ENCODE results near the gene PVALB.

Gene PVALB

DNA sequence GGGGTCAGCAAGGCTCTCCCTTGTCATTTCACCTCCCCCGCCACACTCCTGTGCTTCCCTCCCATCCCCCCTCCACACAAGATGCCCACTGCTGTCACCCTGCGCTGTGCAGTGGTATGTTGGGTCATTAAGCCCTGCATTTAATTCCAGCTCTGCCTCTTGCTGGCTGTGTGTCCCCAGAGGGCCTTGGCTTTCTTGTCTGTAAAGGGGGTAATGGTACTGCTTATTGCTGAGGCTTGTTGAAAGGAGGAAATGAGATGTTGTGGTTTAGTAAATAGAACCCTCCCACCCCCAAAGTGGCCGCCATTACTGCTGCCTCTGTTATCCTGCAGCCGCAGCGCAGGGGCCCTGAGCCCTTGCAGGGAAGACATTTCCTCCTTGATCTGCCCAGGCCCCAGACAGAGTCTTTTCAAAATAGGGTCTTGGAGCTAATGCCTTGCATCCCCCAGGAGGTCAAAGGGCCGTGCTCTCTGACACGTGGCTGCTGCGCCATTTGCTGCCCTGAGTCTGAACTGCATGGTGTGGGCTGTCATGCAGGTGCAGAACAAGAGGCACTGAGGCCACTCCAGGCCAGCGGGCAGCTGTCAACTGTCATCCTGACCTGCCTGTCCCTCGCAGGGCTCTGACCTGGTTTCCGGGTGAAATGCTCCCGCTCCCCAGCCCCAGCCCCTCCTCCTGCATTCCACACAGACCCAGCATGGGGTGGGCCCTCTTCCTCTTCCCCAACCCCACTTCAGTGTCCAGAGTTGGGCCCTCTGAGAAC lies 18.7 kb downstream of the PVALB start:
- no peak overlapping the region for H3K9ac ChIP-seq (ENCODE audit: low read length in 5 of 5)
- H3K27ac ChIP-seq (ENCODE audit: low read depth, low read length) = no peak overlapping the region
- no peaks in the 10 kb centered on the region for H3K4me1 ChIP-seq (ENCODE audit: control insufficient read depth in 5 of 5, insufficient read depth in 5 of 5, low read length in 5 of 5)
- no peak overlapping the region for H3K4me3 ChIP-seq (ENCODE audit: low read depth in 1 of 5, low read length in 5 of 5)
- peaks cover 6 to 14% (median 14%) of the 10 kb centered on the region in 5 donors for H3K27me3 ChIP-seq (ENCODE audit: control insufficient read depth in 5 of 5, insufficient read depth in 4 of 5, low read length in 5 of 5)
- H3K36me3 ChIP-seq (ENCODE audit: control insufficient read depth in 5 of 5, insufficient read depth in 5 of 5, low read length in 5 of 5) = no peaks in the 10 kb centered on the region
- H3K9me3 ChIP-seq (ENCODE audit: control insufficient read depth in 5 of 5, low read length in 5 of 5) = no peaks in the 10 kb centered on the region

DNA sequence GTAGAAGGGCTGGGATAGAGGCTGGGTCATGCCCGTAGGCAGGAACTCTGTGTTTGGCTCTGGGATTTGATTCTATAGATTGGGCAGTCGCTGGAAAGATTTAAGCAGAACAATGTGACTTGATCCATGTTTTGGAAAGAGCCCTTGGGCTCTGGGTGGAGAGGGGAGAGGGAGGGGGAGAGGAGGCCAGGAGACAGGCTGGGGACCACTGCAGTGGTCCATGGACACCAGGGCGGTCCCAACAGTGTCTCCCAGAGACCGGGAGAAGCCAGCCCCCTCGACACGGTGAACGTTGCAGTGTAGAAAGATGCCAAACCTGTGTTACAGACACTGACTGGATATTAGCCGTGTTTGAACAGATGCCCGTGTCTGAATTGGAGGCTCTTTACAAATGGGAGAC lies 19.5 kb downstream of the PVALB start:
- Histone ChIP-seq H3K4me3 (ENCODE audit: low read depth in 1 of 5, low read length in 5 of 5) (no peak overlapping the region), H3K27ac (ENCODE audit: low read depth, low read length) (no peak overlapping the region), H3K9ac (ENCODE audit: low read length in 5 of 5) (no peak overlapping the region), H3K9me3 (ENCODE audit: control insufficient read depth in 5 of 5, low read length in 5 of 5) (no peaks in the 10 kb centered on the region), H3K4me1 (ENCODE audit: control insufficient read depth in 5 of 5, insufficient read depth in 5 of 5, low read length in 5 of 5) (no peaks in the 10 kb centered on the region), H3K36me3 (ENCODE audit: control insufficient read depth in 5 of 5, insufficient read depth in 5 of 5, low read length in 5 of 5) (no peaks in the 10 kb centered on the region), H3K27me3 (ENCODE audit: control insufficient read depth in 5 of 5, insufficient read depth in 4 of 5, low read length in 5 of 5) (peaks cover 6 to 14% (median 11%) of the 10 kb centered on the region in 5 donors)

GRCh38 chr22:36796552-36797175 lies 20.2 kb downstream of the PVALB start:
- Histone ChIP-seq H3K4me3 (ENCODE audit: low read depth in 1 of 5, low read length in 5 of 5) (no peak overlapping the region), H3K36me3 (ENCODE audit: control insufficient read depth in 5 of 5, insufficient read depth in 5 of 5, low read length in 5 of 5) (no peaks in the 10 kb centered on the region), H3K9me3 (ENCODE audit: control insufficient read depth in 5 of 5, low read length in 5 of 5) (no peaks in the 10 kb centered on the region), H3K27me3 (ENCODE audit: control insufficient read depth in 5 of 5, insufficient read depth in 4 of 5, low read length in 5 of 5) (peaks cover 6 to 14% (median 11%) of the 10 kb centered on the region in 5 donors), H3K4me1 (ENCODE audit: control insufficient read depth in 5 of 5, insufficient read depth in 5 of 5, low read length in 5 of 5) (no peaks in the 10 kb centered on the region), H3K9ac (ENCODE audit: low read length in 5 of 5) (no peak overlapping the region), H3K27ac (ENCODE audit: low read depth, low read length) (no peak overlapping the region)

DNA sequence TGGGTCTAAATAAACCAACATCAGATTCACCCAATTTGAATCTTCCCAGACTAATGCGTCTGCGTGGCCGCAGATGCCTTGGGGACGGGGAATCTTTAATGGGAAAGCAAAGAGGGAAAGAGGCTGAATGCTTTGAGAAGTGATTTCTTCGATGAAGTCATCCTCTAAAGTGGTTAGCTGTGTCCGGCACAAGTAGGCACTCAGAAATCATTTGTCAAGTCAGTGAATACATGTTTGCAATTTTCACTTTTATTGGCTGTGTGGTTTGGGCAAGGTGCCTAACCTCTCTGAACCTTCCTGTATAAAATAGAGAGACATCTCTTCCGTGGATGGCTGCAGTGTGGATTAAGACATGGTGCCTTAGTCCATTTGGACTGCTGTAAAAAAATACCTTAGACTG lies 21.2 kb downstream of the PVALB start:
- H3K4me3 ChIP-seq (ENCODE audit: low read depth in 1 of 5, low read length in 5 of 5) = no peak overlapping the region
- H3K9ac ChIP-seq (ENCODE audit: low read length in 5 of 5) = no peak overlapping the region
- H3K4me1 ChIP-seq (ENCODE audit: control insufficient read depth in 5 of 5, insufficient read depth in 5 of 5, low read length in 5 of 5) = no peaks in the 10 kb centered on the region
- no peaks in the 10 kb centered on the region for H3K9me3 ChIP-seq (ENCODE audit: control insufficient read depth in 5 of 5, low read length in 5 of 5)
- no peak overlapping the region for H3K27ac ChIP-seq (ENCODE audit: low read depth, low read length)
- no peaks in the 10 kb centered on the region for H3K36me3 ChIP-seq (ENCODE audit: control insufficient read depth in 5 of 5, insufficient read depth in 5 of 5, low read length in 5 of 5)
- H3K27me3 ChIP-seq (ENCODE audit: control insufficient read depth in 5 of 5, insufficient read depth in 4 of 5, low read length in 5 of 5) = peaks cover 8 to 21% (median 17%) of the 10 kb centered on the region in 5 donors

DNA sequence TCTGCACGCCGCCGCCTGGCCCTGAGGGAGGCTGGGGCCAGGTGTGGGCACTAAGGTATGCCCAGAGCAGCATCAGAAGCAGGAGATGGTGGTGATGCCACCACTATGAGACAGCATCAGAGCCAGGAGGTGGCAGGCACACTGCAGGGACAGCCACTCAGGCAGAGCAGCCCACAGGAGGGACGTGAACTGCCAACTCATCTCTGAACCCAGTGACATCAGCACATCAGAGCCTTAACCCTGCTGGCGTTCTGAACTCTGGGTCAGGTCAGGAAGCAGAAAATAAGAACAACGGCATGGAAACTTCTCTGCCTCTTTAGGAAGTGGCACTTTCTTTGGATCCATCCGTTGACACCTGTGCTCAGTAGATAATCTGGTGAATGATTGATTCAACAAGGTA lies 26.2 kb downstream of the PVALB start:
- Histone ChIP-seq H3K9me3 (ENCODE audit: control insufficient read depth in 5 of 5, low read length in 5 of 5) (no peaks in the 10 kb centered on the region), H3K27ac (ENCODE audit: low read depth, low read length) (no peak overlapping the region), H3K4me3 (ENCODE audit: low read depth in 1 of 5, low read length in 5 of 5) (no peak overlapping the region), H3K9ac (ENCODE audit: low read length in 5 of 5) (no peak overlapping the region), H3K36me3 (ENCODE audit: control insufficient read depth in 5 of 5, insufficient read depth in 5 of 5, low read length in 5 of 5) (no peaks in the 10 kb centered on the region), H3K27me3 (ENCODE audit: control insufficient read depth in 5 of 5, insufficient read depth in 4 of 5, low read length in 5 of 5) (peaks cover 18 to 33% (median 24%) of the 10 kb centered on the region in 5 donors), H3K4me1 (ENCODE audit: control insufficient read depth in 5 of 5, insufficient read depth in 5 of 5, low read length in 5 of 5) (no peaks in the 10 kb centered on the region)

DNA sequence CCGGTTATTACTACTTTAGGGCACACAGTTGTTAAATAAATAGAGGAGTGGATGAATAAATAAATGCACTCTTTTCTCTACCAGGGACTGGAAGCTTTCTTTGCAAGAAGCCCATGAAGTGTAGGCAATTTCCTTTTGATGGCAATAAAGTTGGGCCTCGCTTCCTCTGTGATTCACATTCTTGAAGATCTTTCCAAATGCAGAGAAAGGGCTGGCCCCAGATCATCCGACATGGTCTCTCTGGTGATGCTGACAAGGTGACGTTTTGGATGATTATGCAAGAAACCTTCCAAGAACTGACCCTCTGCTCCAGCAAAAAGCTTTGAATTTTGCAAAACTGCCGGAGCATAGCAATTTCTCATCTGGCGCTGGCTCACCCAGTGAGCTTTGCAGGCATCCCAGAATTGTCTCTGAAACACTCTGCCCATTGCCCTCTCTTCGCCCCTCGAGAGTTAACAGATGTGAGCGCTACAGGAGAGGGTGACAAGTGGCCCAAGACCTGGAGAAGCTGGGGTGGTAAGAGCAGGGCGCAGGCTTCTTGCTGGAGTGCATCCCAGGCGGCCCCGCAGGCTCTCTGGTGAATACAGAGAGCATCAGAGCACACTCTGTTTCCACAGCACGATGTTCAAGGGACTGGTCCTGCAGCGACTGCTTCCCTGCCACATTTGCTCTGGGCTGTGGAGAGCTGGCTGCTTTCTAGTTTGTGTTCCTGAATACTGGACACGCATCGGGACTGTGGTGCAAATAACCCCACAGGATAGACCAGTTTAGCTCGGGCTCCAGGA lies 29.4 kb downstream of the PVALB start:
- Histone ChIP-seq H3K4me3 (ENCODE audit: low read depth in 1 of 5, low read length in 5 of 5) (no peak overlapping the region), H3K9me3 (ENCODE audit: control insufficient read depth in 5 of 5, low read length in 5 of 5) (no peaks in the 10 kb centered on the region), H3K27ac (ENCODE audit: low read depth, low read length) (no peak overlapping the region), H3K27me3 (ENCODE audit: control insufficient read depth in 5 of 5, insufficient read depth in 4 of 5, low read length in 5 of 5) (peaks cover 22 to 43% (median 24%) of the 10 kb centered on the region in 5 donors), H3K36me3 (ENCODE audit: control insufficient read depth in 5 of 5, insufficient read depth in 5 of 5, low read length in 5 of 5) (no peaks in the 10 kb centered on the region), H3K9ac (ENCODE audit: low read length in 5 of 5) (no peak overlapping the region), H3K4me1 (ENCODE audit: control insufficient read depth in 5 of 5, insufficient read depth in 5 of 5, low read length in 5 of 5) (peaks cover 0 to 1% (median 0%) of the 10 kb centered on the region in 5 donors)

DNA sequence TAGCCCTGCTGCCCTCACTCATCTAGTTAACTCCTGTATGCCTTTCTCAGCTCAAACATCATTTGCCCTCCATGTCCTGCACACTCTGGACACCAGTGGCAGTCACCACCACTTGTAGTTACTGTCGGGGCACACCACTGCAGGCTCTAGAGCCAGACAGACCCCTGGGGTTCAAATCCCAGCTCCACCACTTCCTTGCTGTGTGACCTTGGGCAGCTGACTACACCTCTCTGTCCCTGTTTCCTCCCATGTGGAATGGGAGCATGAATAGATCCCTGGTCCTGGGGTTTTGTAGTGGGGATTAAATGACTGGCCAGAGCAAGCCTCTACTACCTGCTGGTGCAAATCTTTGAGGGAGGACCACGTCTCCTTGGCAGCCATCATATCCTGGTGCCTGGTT lies 33.1 kb downstream of the PVALB start:
- no peak overlapping the region for H3K9ac ChIP-seq (ENCODE audit: low read length in 5 of 5)
- no peaks in the 10 kb centered on the region for H3K9me3 ChIP-seq (ENCODE audit: control insufficient read depth in 5 of 5, low read length in 5 of 5)
- peaks cover 11 to 28% (median 17%) of the 10 kb centered on the region in 5 donors for H3K27me3 ChIP-seq (ENCODE audit: control insufficient read depth in 5 of 5, insufficient read depth in 4 of 5, low read length in 5 of 5)
- H3K27ac ChIP-seq (ENCODE audit: low read depth, low read length) = no peak overlapping the region
- no peaks in the 10 kb centered on the region for H3K36me3 ChIP-seq (ENCODE audit: control insufficient read depth in 5 of 5, insufficient read depth in 5 of 5, low read length in 5 of 5)
- peaks cover 0 to 11% (median 8%) of the 10 kb centered on the region in 5 donors for H3K4me1 ChIP-seq (ENCODE audit: control insufficient read depth in 5 of 5, insufficient read depth in 5 of 5, low read length in 5 of 5)
- H3K4me3 ChIP-seq (ENCODE audit: low read depth in 1 of 5, low read length in 5 of 5) = no peak overlapping the region

- Histone ChIP-seq H3K9me3 (ENCODE audit: control insufficient read depth in 5 of 5, low read length in 5 of 5) (no peaks in the 10 kb centered on the region), H3K9ac (ENCODE audit: low read length in 5 of 5) (peak overlapping the region in 2 of 5 donors; percentile 49 to 57), H3K27me3 (ENCODE audit: control insufficient read depth in 5 of 5, insufficient read depth in 4 of 5, low read length in 5 of 5) (peaks cover 4 to 21% (median 13%) of the 10 kb centered on the region in 5 donors), H3K27ac (ENCODE audit: low read depth, low read length) (no peak overlapping the region), H3K4me3 (ENCODE audit: low read depth in 1 of 5, low read length in 5 of 5) (no peak overlapping the region), H3K36me3 (ENCODE audit: control insufficient read depth in 5 of 5, insufficient read depth in 5 of 5, low read length in 5 of 5) (no peaks in the 10 kb centered on the region), H3K4me1 (ENCODE audit: control insufficient read depth in 5 of 5, insufficient read depth in 5 of 5, low read length in 5 of 5) (peaks cover 0 to 11% (median 8%) of the 10 kb centered on the region in 5 donors)
These were observed 34.9 kb downstream of the PVALB start for GRCh38 chr22:36781656-36782627.

- Histone ChIP-seq H3K27me3 (ENCODE audit: control insufficient read depth in 5 of 5, insufficient read depth in 4 of 5, low read length in 5 of 5) (peaks cover 0 to 3% (median 0%) of the 10 kb centered on the region in 5 donors), H3K36me3 (ENCODE audit: control insufficient read depth in 5 of 5, insufficient read depth in 5 of 5, low read length in 5 of 5) (no peaks in the 10 kb centered on the region), H3K9me3 (ENCODE audit: control insufficient read depth in 5 of 5, low read length in 5 of 5) (no peaks in the 10 kb centered on the region), H3K9ac (ENCODE audit: low read length in 5 of 5) (no peak overlapping the region), H3K27ac (ENCODE audit: low read depth, low read length) (no peak overlapping the region), H3K4me3 (ENCODE audit: low read depth in 1 of 5, low read length in 5 of 5) (no peak overlapping the region), H3K4me1 (ENCODE audit: control insufficient read depth in 5 of 5, insufficient read depth in 5 of 5, low read length in 5 of 5) (peaks cover 9 to 27% (median 23%) of the 10 kb centered on the region in 5 donors)
These were observed 38.8 kb downstream of the PVALB start for GRCh38 chr22:36778020-36778419.

All from subcutaneous abdominal adipose tissue (tissue), 5 donors.